HG03442 (cell line): ENCODE measurements around the gene SLC25A30.

Experiments
- ATAC-seq: cut with Tn5 transposase; IDR thresholded peaks from one replicate; pipeline ENCODE4 v1.9.1; 2021; ENCODE audit warnings: mild to moderate bottlenecking, moderate library complexity; ENCODE audit not compliant: unreplicated experiment

The SLC25A30 gene

GRCh38 chr13:45417790-45418534 lies at the start of gene SLC25A30:
Gene SLC25A30, minus strand, starts transcription at chr13:45418373. Its CDS starts 6,948 bp downstream, at chr13:45411425.
- peak; percentile 93 for ATAC-seq

GRCh38 chr13:45466359-45466758 lies 48.2 kb upstream of the SLC25A30 start:
- no peak for ATAC-seq

- peak; percentile 90 for ATAC-seq
Observed at GRCh38 chr13:45464687-45465453, 46.7 kb upstream of the SLC25A30 start, which contains the start of gene COG3. Gene COG3, plus strand, starts transcription at chr13:45464939. Its CDS starts 98 bp downstream, at chr13:45465037.

- ATAC-seq, result no peak
Observed at GRCh38 chr13:45464141-45464686, 46.0 kb upstream of the SLC25A30 start.

GRCh38 chr13:45456196-45456972 lies 38.2 kb upstream of the SLC25A30 start:
- no peak for ATAC-seq

GRCh38 chr13:45454204-45454603 lies 36.0 kb upstream of the SLC25A30 start:
- ATAC-seq, result no peak

GRCh38 chr13:45451282-45451681 lies 33.1 kb upstream of the SLC25A30 start:
- no peak for ATAC-seq

- ATAC-seq, result no peak
Observed at GRCh38 chr13:45448965-45449559, 30.9 kb upstream of the SLC25A30 start.

- no peak for ATAC-seq
Observed at GRCh38 chr13:45447050-45447661, 29.0 kb upstream of the SLC25A30 start.

GRCh38 chr13:45446181-45446580 lies 28.0 kb upstream of the SLC25A30 start:
- no peak for ATAC-seq

GRCh38 chr13:45445053-45445452 lies 26.9 kb upstream of the SLC25A30 start:
- ATAC-seq, result no peak

- ATAC-seq, result peak; percentile 73
Observed at GRCh38 chr13:45441633-45442032, 23.5 kb upstream of the SLC25A30 start.

GRCh38 chr13:45439781-45440462 lies 21.7 kb upstream of the SLC25A30 start:
- no peak for ATAC-seq

- no peak for ATAC-seq
Observed at GRCh38 chr13:45439008-45439407, 20.8 kb upstream of the SLC25A30 start.

- no peak for ATAC-seq
Observed at GRCh38 chr13:45437947-45438346, 19.8 kb upstream of the SLC25A30 start.

GRCh38 chr13:45436953-45437352 lies 18.8 kb upstream of the SLC25A30 start:
- ATAC-seq, result no peak

GRCh38 chr13:45436332-45436731 lies 18.2 kb upstream of the SLC25A30 start:
- ATAC-seq, result no peak

GRCh38 chr13:45434556-45435371 lies 16.6 kb upstream of the SLC25A30 start:
- no peak for ATAC-seq

GRCh38 chr13:45433381-45433790 lies 15.2 kb upstream of the SLC25A30 start:
- ATAC-seq, result no peak
